ENCODE measurements around the gene PRPSAP1. TPM values are rescaled to one million over a fixed set of nuclear protein-coding genes. Genes with fewer than 3 reads are reported as not detected.

PRPSAP1 gene
- total and polyA plus RNA-seq, 7 donors: 34.7 to 70.3 (median 40.7) TPM

DNA sequence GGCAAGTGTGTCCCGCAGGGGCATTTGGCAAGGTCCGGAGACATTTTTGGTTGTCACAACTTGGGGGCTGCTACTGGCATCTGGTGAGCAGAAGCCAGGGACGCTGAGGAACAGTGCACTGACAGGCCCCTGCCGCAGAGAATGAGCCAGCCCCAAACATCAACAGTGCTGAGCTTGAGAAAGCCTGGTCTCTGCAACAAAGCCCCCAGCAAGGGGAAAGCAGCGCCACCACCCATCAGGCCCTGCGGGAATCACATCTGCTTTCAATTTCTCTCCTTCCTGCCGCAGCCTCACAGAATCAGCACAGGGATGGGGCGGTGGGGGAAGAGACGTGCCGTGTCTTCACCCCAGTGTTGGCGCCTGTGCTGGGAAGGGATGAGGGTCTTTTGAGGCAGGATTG is 14.8 kb upstream of the PRPSAP1 start:
- H3K4me1 ChIP-seq: peaks cover 0 to 5% (median 2%) of the 10 kb centered on the region in 4 donors
- DNase-seq: no peak
- H3K4me3 ChIP-seq: no peak overlapping the region
- intact Hi-C loops (cut with DNase I): no loop called here
- H3K36me3 ChIP-seq: no peaks in the 10 kb centered on the region
- H3K27me3 ChIP-seq: no peaks in the 10 kb centered on the region
- H3K27ac ChIP-seq: no peak overlapping the region
- H3K9me3 ChIP-seq: no peaks in the 10 kb centered on the region
- TF ChIP-seq POLR2AphosphoS5 (IDR thresholded peaks at IDR 0.05): no peak
- TF ChIP-seq EP300 (IDR thresholded peaks at IDR 0.05): no peak
- TF ChIP-seq, protein P1, sequence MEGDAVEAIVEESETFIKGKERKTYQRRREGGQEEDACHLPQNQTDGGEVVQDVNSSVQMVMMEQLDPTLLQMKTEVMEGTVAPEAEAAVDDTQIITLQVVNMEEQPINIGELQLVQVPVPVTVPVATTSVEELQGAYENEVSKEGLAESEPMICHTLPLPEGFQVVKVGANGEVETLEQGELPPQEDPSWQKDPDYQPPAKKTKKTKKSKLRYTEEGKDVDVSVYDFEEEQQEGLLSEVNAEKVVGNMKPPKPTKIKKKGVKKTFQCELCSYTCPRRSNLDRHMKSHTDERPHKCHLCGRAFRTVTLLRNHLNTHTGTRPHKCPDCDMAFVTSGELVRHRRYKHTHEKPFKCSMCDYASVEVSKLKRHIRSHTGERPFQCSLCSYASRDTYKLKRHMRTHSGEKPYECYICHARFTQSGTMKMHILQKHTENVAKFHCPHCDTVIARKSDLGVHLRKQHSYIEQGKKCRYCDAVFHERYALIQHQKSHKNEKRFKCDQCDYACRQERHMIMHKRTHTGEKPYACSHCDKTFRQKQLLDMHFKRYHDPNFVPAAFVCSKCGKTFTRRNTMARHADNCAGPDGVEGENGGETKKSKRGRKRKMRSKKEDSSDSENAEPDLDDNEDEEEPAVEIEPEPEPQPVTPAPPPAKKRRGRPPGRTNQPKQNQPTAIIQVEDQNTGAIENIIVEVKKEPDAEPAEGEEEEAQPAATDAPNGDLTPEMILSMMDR (IDR thresholded peaks at IDR 0.05): no peak
- no peak for TF ChIP-seq POLR2A (IDR thresholded peaks at IDR 0.05)
- WGBS, 2 donors: 75 to 90% methylated on average over 11 of the region's 11 CpGs

DNA sequence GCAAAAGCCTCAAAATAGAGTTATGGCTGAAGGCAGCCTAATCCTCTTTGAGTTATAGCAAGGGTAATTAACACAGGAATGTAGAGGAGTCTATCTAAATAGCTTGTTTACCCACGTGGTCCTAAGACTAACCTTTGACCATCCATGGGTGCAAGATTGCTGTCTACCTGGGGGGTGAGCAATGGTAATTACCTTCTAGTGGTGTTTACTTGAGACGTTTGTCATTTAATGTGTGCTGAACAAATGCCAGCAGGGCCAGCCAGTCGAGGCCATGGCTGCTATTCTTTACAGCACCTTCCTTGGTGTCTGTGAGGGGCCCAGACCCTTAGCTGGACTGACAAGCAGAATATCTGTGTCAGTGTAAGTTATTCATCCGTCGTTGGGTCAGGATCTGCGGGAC is 13.9 kb upstream of the PRPSAP1 start:
- Histone ChIP-seq H3K4me1 (peaks cover 0 to 8% (median 3%) of the 10 kb centered on the region in 4 donors), H3K9me3 (no peaks in the 10 kb centered on the region), H3K27ac (no peak overlapping the region), H3K27me3 (no peaks in the 10 kb centered on the region), H3K36me3 (no peaks in the 10 kb centered on the region), H3K4me3 (no peak overlapping the region)
- TF ChIP-seq EP300 (IDR thresholded peaks at IDR 0.05): no peak
- TF ChIP-seq POLR2A (IDR thresholded peaks at IDR 0.05): no peak
- no peak for TF ChIP-seq POLR2AphosphoS5 (IDR thresholded peaks at IDR 0.05)
- TF ChIP-seq, protein P1 (IDR thresholded peaks at IDR 0.05): no peak
- no peak for DNase-seq
- intact Hi-C loops (cut with DNase I): no loop called here
- WGBS, 2 donors: 52 to 69% methylated on average over 6 of the region's 6 CpGs

DNA sequence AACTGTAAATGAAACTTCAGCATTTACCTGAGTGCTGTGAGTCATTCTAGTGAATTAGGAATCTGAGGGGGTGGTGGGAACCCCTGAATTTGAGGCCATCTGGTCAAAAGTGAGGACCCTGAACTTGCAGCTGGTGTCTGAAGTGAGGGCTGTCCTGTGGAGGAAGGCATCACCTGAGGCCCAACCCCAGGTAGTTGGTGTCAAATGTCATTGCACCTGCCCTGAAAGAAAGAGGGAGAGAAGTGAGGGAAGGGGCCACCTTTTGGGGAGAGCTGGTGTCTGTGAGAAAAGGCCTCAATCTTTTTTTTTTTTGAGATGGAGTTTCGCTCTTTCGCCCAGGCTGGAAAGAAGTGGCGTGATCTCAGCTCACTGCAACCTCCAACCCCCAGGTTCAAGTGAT is 12.5 kb upstream of the PRPSAP1 start:
- Histone ChIP-seq H3K4me3 (no peak overlapping the region), H3K9me3 (no peaks in the 10 kb centered on the region), H3K36me3 (no peaks in the 10 kb centered on the region), H3K4me1 (peaks cover 0 to 15% (median 10%) of the 10 kb centered on the region in 4 donors), H3K27me3 (no peaks in the 10 kb centered on the region), H3K27ac (no peak overlapping the region)
- TF ChIP-seq POLR2A (IDR thresholded peaks at IDR 0.05) (no peak), EP300 (IDR thresholded peaks at IDR 0.05) (no peak), POLR2AphosphoS5 (IDR thresholded peaks at IDR 0.05) (no peak)
- TF ChIP-seq, protein P1 (IDR thresholded peaks at IDR 0.05): no peak
- DNase-seq: no peak
- 94 to 96% methylated on average over 3 of the region's 3 CpGs for WGBS, 2 donors
- intact Hi-C loops (cut with DNase I): no loop called here

DNA sequence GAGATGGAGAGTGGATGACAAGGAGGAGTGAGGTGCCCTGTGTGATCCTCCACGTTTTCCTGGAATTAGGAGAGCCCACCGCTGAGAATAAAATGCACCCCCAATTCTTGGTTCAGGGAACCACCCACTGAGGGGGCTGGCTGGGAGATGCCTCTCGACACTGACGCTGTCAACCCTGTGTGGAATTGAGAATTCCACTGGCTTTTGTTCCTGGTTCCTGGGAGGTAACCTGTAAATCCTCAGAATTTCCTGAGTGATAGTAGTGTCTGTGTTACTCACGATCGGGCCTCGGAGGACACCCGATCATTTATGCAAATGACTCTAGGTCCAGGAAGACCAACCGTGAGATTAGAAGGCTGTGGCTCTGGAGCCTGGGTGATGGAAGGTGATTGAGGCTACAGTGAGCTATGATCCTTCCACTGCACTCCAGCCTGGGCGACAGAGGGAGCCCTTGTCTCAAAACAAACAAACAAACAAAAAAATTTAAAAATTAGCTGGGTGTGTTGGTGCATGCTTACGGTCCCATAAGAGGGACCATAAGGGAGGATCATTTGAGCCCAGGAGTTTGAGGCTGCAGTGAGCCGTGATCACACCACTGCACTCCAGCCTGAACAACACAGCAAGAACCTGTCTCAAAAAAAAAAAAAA is 11.7 kb upstream of the PRPSAP1 start:
- WGBS, 2 donors: 46 to 70% methylated on average over 12 of the region's 12 CpGs

More for the DNA sequence above, 11.7 kb upstream of the PRPSAP1 start:
- intact Hi-C loops (cut with DNase I): no loop called here
- H3K27me3 ChIP-seq: no peaks in the 10 kb centered on the region
- TF ChIP-seq POLR2A (IDR thresholded peaks at IDR 0.05): no peak
- TF ChIP-seq, protein P1 (IDR thresholded peaks at IDR 0.05): no peak
- no peak for TF ChIP-seq POLR2AphosphoS5 (IDR thresholded peaks at IDR 0.05)
- TF ChIP-seq EP300 (IDR thresholded peaks at IDR 0.05): no peak
- H3K9me3 ChIP-seq: no peaks in the 10 kb centered on the region
- DNase-seq: no peak
- H3K4me3 ChIP-seq: no peak overlapping the region
- H3K36me3 ChIP-seq: no peaks in the 10 kb centered on the region
- H3K4me1 ChIP-seq: peaks cover 0 to 12% (median 7%) of the 10 kb centered on the region in 4 donors
- H3K27ac ChIP-seq: no peak overlapping the region

Data from sigmoid colon (tissue), 7 donors.